Naive B cell (primary cell): ENCODE results near the gene DEPDC1. TPM values are rescaled to one million over a fixed set of nuclear protein-coding genes. Genes with fewer than 3 reads are reported as not detected.

Experiments used
- ATAC-seq, 2 donors: fragments of 150-1000 bp; cut with Tn5 transposase; 2 replicates each; pipeline ENCODE4 v1.10.0; 2021; ENCODE audit warnings: low read depth in 2 of 2, mild to moderate bottlenecking in 2 of 2, moderate library complexity in 2 of 2
- DNase-seq: peaks from one replicate; pipeline ENCODE4 v3.0.0; 2022
- H3K27ac Mint-ChIP-seq, 6 donors: one replicate each; pipeline ENCODE4 v1.8.0; 2020 to 2022; ENCODE audit warnings: mild to moderate bottlenecking in 6 of 6, mixed read lengths in 6 of 6, moderate library complexity in 5 of 6, inconsistent platforms in 2 of 6
- H3K27me3 Mint-ChIP-seq, 3 donors: one replicate each; pipeline ENCODE4 v1.8.0; 2021 to 2022; ENCODE audit warnings: mixed read lengths in 3 of 3, mild to moderate bottlenecking in 1 of 3
- H3K36me3 Mint-ChIP-seq, 2 donors: one replicate each; pipeline ENCODE4 v1.8.0; 2020 to 2022; ENCODE audit warnings: mixed read lengths in 2 of 2, inconsistent platforms in 1 of 2, mild to moderate bottlenecking in 1 of 2
- H3K4me1 Mint-ChIP-seq, 3 donors: one replicate each; pipeline ENCODE4 v1.8.0; 2020 to 2022; ENCODE audit warnings: mixed read lengths in 3 of 3, inconsistent platforms in 1 of 3, mild to moderate bottlenecking in 1 of 3, moderate library complexity in 1 of 3
- H3K4me3 Mint-ChIP-seq, 8 donors: one replicate each; pipeline ENCODE4 v1.8.0; 2020 to 2022; ENCODE audit warnings: mild to moderate bottlenecking in 8 of 8, mixed read lengths in 8 of 8, moderate library complexity in 8 of 8, inconsistent platforms in 2 of 8
- H3K9me3 Mint-ChIP-seq, 7 donors: one replicate each; pipeline ENCODE4 v1.8.0; 2020 to 2022; ENCODE audit warnings: mixed read lengths in 7 of 7, mild to moderate bottlenecking in 5 of 7, inconsistent platforms in 2 of 7, moderate library complexity in 1 of 7
- polyA plus RNA-seq, 6 donors: library from polyadenylated mRNA; unstranded; fragments of 300-500 nt; fragmentation: Illumina TruSeq; gene quantifications; one replicate each; pipeline ENCODE4 v1.2.3, GENCODE V29; 2021; ENCODE audit warnings: low read depth in 6 of 6

Gene DEPDC1
- not detected for polyA plus RNA-seq

GRCh38 chr1:68496680-68497357 lies at the start of gene DEPDC1:
TSS of gene DEPDC1 (minus strand) at chr1:68497082. CDS start at chr1:68496999, 83 bp downstream.
- Mint-ChIP-seq H3K27me3 (peaks cover 13 to 27% (median 13%) of the 10 kb centered on the region in 3 donors), H3K36me3 (no peaks in the 10 kb centered on the region), H3K9me3 (peaks cover 0 to 5% (median 0%) of the 10 kb centered on the region in 7 donors), H3K4me1 (peaks cover 12 to 18% (median 17%) of the 10 kb centered on the region in 3 donors), H3K27ac (peak within 1 kb of the TSS in 3 of 6 donors; percentile 19 to 88 (median 28)), H3K4me3 (peak within 1 kb of the TSS; percentile 81 to 95 (median 90))
- peak; percentile 90 to 93 for ATAC-seq
- DNase-seq, result peak; percentile 62

GRCh38 chr1:68544651-68545050 lies 47.8 kb upstream of the DEPDC1 start:
- H3K36me3 Mint-ChIP-seq, result peaks cover 0 to 7% of the 10 kb centered on the region in 2 donors
- no peaks in the 10 kb centered on the region for H3K4me1 Mint-ChIP-seq
- peaks cover 0 to 6% (median 4%) of the 10 kb centered on the region in 7 donors for H3K9me3 Mint-ChIP-seq
- H3K27ac Mint-ChIP-seq, result no peak overlapping the region
- no peak overlapping the region for H3K4me3 Mint-ChIP-seq
- peaks cover 0 to 7% (median 0%) of the 10 kb centered on the region in 3 donors for H3K27me3 Mint-ChIP-seq
- no peak for ATAC-seq
- no peak for DNase-seq

- no peaks in the 10 kb centered on the region for H3K36me3 Mint-ChIP-seq
- DNase-seq, result no peak
Observed at GRCh38 chr1:68542586-68542985, 45.7 kb upstream of the DEPDC1 start.

GRCh38 chr1:68538941-68539340 lies 42.1 kb upstream of the DEPDC1 start:
- ATAC-seq, result no peak
- Mint-ChIP-seq H3K9me3 (no peaks in the 10 kb centered on the region), H3K4me3 (no peak overlapping the region), H3K27ac (no peak overlapping the region), H3K4me1 (no peaks in the 10 kb centered on the region), H3K36me3 (no peaks in the 10 kb centered on the region), H3K27me3 (peaks cover 0 to under 1% (median 0%) of the 10 kb centered on the region in 3 donors)
- no peak for DNase-seq

More at GRCh38 chr1:68542586-68542985, 45.7 kb upstream of the DEPDC1 start:
- Mint-ChIP-seq H3K4me3 (no peak overlapping the region), H3K4me1 (no peaks in the 10 kb centered on the region), H3K9me3 (peaks cover 0 to 2% (median 0%) of the 10 kb centered on the region in 7 donors), H3K27ac (no peak overlapping the region), H3K27me3 (no peaks in the 10 kb centered on the region)
- ATAC-seq, result no peak

GRCh38 chr1:68528243-68528642 lies 31.4 kb upstream of the DEPDC1 start:
- no peaks in the 10 kb centered on the region for H3K36me3 Mint-ChIP-seq
- DNase-seq, result no peak
- H3K27ac Mint-ChIP-seq, result peak overlapping the region in 1 of 6 donors; percentile 58
- H3K4me3 Mint-ChIP-seq, result no peak overlapping the region
- H3K9me3 Mint-ChIP-seq, result peaks cover 0 to 7% (median 2%) of the 10 kb centered on the region in 7 donors
- no peaks in the 10 kb centered on the region for H3K4me1 Mint-ChIP-seq
- no peak for ATAC-seq
- H3K27me3 Mint-ChIP-seq, result peaks cover 0 to 10% (median 0%) of the 10 kb centered on the region in 3 donors

- Mint-ChIP-seq H3K4me3 (no peak overlapping the region), H3K9me3 (no peaks in the 10 kb centered on the region), H3K4me1 (no peaks in the 10 kb centered on the region), H3K36me3 (no peaks in the 10 kb centered on the region), H3K27me3 (peaks cover 0 to 10% (median 0%) of the 10 kb centered on the region in 3 donors), H3K27ac (no peak overlapping the region)
- ATAC-seq (no peak), DNase-seq (no peak)
Observed at GRCh38 chr1:68525781-68526180, 28.9 kb upstream of the DEPDC1 start.

- Mint-ChIP-seq H3K27me3 (peaks cover 0 to 7% (median 0%) of the 10 kb centered on the region in 3 donors), H3K4me1 (no peaks in the 10 kb centered on the region), H3K36me3 (no peaks in the 10 kb centered on the region), H3K9me3 (no peaks in the 10 kb centered on the region), H3K27ac (no peak overlapping the region), H3K4me3 (no peak overlapping the region)
- ATAC-seq (no peak), DNase-seq (no peak)
Observed at GRCh38 chr1:68521286-68521685, 24.4 kb upstream of the DEPDC1 start.

GRCh38 chr1:68516066-68516465 lies 19.2 kb upstream of the DEPDC1 start:
- peaks cover 0 to 2% (median 0%) of the 10 kb centered on the region in 7 donors for H3K9me3 Mint-ChIP-seq
- no peaks in the 10 kb centered on the region for H3K4me1 Mint-ChIP-seq
- H3K36me3 Mint-ChIP-seq, result no peaks in the 10 kb centered on the region
- ATAC-seq, result no peak
- peaks cover 0 to 1% (median 0%) of the 10 kb centered on the region in 3 donors for H3K27me3 Mint-ChIP-seq
- H3K27ac Mint-ChIP-seq, result no peak overlapping the region
- no peak overlapping the region for H3K4me3 Mint-ChIP-seq
- DNase-seq, result no peak

GRCh38 chr1:68511254-68511653 lies 14.4 kb upstream of the DEPDC1 start:
- ATAC-seq, result no peak
- DNase-seq, result no peak
- Mint-ChIP-seq H3K4me3 (no peak overlapping the region), H3K27ac (no peak overlapping the region), H3K4me1 (no peaks in the 10 kb centered on the region), H3K27me3 (peaks cover 0 to 4% (median 4%) of the 10 kb centered on the region in 3 donors), H3K9me3 (peaks cover 0 to 2% (median 0%) of the 10 kb centered on the region in 7 donors), H3K36me3 (no peaks in the 10 kb centered on the region)

- DNase-seq (no peak), ATAC-seq (no peak)
- H3K4me1 Mint-ChIP-seq, result no peaks in the 10 kb centered on the region
- H3K27me3 Mint-ChIP-seq, result peaks cover 0 to 8% (median 4%) of the 10 kb centered on the region in 3 donors
- no peak overlapping the region for H3K4me3 Mint-ChIP-seq
- no peaks in the 10 kb centered on the region for H3K36me3 Mint-ChIP-seq
- no peak overlapping the region for H3K27ac Mint-ChIP-seq
- H3K9me3 Mint-ChIP-seq, result peaks cover 4 to 17% (median 10%) of the 10 kb centered on the region in 7 donors
Observed at GRCh38 chr1:68506386-68506785, 9.5 kb upstream of the DEPDC1 start.

GRCh38 chr1:68503085-68503484 lies 6.2 kb upstream of the DEPDC1 start:
- no peak overlapping the region for H3K27ac Mint-ChIP-seq

GRCh38 chr1:68497358-68497698 lies 446 bp upstream of the DEPDC1 start:
- Mint-ChIP-seq H3K4me3 (peak overlapping the region; percentile 81 to 95 (median 90)), H3K27me3 (peaks cover 13 to 27% (median 13%) of the 10 kb centered on the region in 3 donors), H3K9me3 (peaks cover 0 to 6% (median 0%) of the 10 kb centered on the region in 7 donors), H3K4me1 (peaks cover 12 to 18% (median 17%) of the 10 kb centered on the region in 3 donors), H3K36me3 (no peaks in the 10 kb centered on the region), H3K27ac (no peak overlapping the region)
- DNase-seq, result no peak
- peak; percentile 6 to 12 for ATAC-seq

More at GRCh38 chr1:68503085-68503484, 6.2 kb upstream of the DEPDC1 start:
- peaks cover 5 to 17% (median 9%) of the 10 kb centered on the region in 7 donors for H3K9me3 Mint-ChIP-seq
- H3K36me3 Mint-ChIP-seq, result no peaks in the 10 kb centered on the region
- H3K4me3 Mint-ChIP-seq, result no peak overlapping the region
- DNase-seq (no peak), ATAC-seq (no peak)
- peaks cover 10 to 17% (median 13%) of the 10 kb centered on the region in 3 donors for H3K27me3 Mint-ChIP-seq
- no peaks in the 10 kb centered on the region for H3K4me1 Mint-ChIP-seq

GRCh38 chr1:68495968-68496679 lies 758 bp downstream of the DEPDC1 start:
- Mint-ChIP-seq H3K4me3 (peak overlapping the region; percentile 81 to 95 (median 90)), H3K9me3 (no peaks in the 10 kb centered on the region), H3K36me3 (no peaks in the 10 kb centered on the region), H3K4me1 (peaks cover 12 to 18% (median 17%) of the 10 kb centered on the region in 3 donors), H3K27me3 (peaks cover 13 to 27% (median 13%) of the 10 kb centered on the region in 3 donors), H3K27ac (peak overlapping the region in 2 of 6 donors; percentile 19 to 88)
- no peak for DNase-seq
- ATAC-seq, result no peak
